LNCaP clone FGC (cell line): ENCODE results near the gene MOV10L1.

Source experiments
- DNase-seq: peaks from one replicate; pipeline ENCODE4 v3.0.0-alpha.2; 2011; ENCODE audit warnings: low read depth
- H3K4me3 ChIP-seq: 2 replicates; pipeline ENCODE4 v1.5.1; 2011; ENCODE audit warnings: mild to moderate bottlenecking, low read depth, low read length, control low read depth
- CTCF ChIP-seq: IDR thresholded peaks from 2 replicates; pipeline ENCODE4 v1.5.1; 2012; ENCODE audit warnings: mild to moderate bottlenecking; ENCODE audit not compliant: control insufficient read depth, insufficient read depth; ENCODE audit errors: extremely low read depth

Gene MOV10L1

GRCh38 chr22:50178471-50178864, 88.7 kb downstream of the MOV10L1 start:
- TF ChIP-seq CTCF = no peak
- no peak for DNase-seq
- no peak overlapping the region for H3K4me3 ChIP-seq

GRCh38 chr22:50178871-50179869, 89.4 kb downstream of the MOV10L1 start:
- DNase-seq = no peak
- no peak for TF ChIP-seq CTCF
- H3K4me3 ChIP-seq = no peak overlapping the region

GRCh38 chr22:50179937-50180726, 90.3 kb downstream of the MOV10L1 start:
- no peak overlapping the region for H3K4me3 ChIP-seq
- no peak for DNase-seq
- TF ChIP-seq CTCF = no peak

GRCh38 chr22:50180727-50181521, 91.1 kb downstream of the MOV10L1 start:
- H3K4me3 ChIP-seq = no peak overlapping the region
- no peak for TF ChIP-seq CTCF
- no peak for DNase-seq

- TF ChIP-seq CTCF = 0 out of 2 replicates have a peak, but pooled peaks have one; percentile 2
- DNase-seq = peak; percentile 81
- no peak overlapping the region for H3K4me3 ChIP-seq
These were observed 92.6 kb downstream of the MOV10L1 start for GRCh38 chr22:50182176-50183081.
